ENCODE measurements around the gene ZNF326. TPM values are rescaled to one million over a fixed set of nuclear protein-coding genes. Genes with fewer than 3 reads are reported as not detected.
"Not testable (repeated sequence)": the region's sequence is repeated elsewhere in the genome, so short reads cannot be mapped to it uniquely, and the experiment has no call there.

ZNF326 gene
- total RNA-seq, 1 donor from 2014 or later = 0.75 TPM

DNA sequence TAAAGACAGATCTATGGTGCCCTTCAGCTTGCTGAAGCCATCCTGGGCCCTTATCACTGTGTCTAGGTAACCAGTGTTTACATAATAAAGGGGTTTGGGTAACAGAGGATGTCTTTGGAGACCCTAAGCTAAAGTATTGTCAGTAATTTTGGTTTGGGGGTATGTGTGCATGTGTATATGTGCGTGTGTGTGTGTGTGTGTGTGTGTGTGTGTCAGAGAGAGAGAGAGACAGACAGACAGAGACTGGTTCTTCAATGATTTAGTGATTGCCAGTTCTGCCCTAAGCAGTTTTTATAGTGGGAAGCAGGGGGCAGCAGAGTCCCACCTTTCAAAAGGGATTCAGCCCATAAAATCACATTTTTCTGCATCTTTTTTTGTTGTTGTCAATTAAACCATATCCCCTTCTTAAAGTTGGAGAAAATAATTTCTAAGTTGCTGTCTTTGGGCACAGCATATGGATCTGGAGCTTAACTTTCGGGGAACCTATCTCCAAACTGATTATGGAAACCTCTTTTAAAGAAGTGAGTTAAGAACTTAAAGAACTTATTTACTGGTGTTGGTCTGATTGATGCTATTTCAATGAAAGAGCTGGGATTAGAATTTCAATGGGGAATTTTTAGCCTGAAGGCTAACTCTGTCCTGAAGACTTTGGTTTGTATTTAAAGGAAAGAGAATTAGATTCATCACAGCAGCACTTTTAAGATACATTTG is 51.1 kb downstream of the ZNF326 start:
- intact Hi-C loops (cut with DNase I) = no loop called here
- TF ChIP-seq, protein P1, sequence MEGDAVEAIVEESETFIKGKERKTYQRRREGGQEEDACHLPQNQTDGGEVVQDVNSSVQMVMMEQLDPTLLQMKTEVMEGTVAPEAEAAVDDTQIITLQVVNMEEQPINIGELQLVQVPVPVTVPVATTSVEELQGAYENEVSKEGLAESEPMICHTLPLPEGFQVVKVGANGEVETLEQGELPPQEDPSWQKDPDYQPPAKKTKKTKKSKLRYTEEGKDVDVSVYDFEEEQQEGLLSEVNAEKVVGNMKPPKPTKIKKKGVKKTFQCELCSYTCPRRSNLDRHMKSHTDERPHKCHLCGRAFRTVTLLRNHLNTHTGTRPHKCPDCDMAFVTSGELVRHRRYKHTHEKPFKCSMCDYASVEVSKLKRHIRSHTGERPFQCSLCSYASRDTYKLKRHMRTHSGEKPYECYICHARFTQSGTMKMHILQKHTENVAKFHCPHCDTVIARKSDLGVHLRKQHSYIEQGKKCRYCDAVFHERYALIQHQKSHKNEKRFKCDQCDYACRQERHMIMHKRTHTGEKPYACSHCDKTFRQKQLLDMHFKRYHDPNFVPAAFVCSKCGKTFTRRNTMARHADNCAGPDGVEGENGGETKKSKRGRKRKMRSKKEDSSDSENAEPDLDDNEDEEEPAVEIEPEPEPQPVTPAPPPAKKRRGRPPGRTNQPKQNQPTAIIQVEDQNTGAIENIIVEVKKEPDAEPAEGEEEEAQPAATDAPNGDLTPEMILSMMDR (IDR thresholded peaks at IDR 0.05) = peak in 2 of 3 experiments; percentile 21 to 49
- no peaks in the 10 kb centered on the region for H3K36me3 ChIP-seq
- H3K9me3 ChIP-seq = no peaks in the 10 kb centered on the region
- H3K4me1 ChIP-seq = no peaks in the 10 kb centered on the region
- H3K27ac ChIP-seq = no peak overlapping the region
- no peak for DNase-seq (ENCODE audit: low spot score in 2 of 2)
- no peaks in the 10 kb centered on the region for H3K27me3 ChIP-seq
- no peak overlapping the region for H3K4me3 ChIP-seq

DNA sequence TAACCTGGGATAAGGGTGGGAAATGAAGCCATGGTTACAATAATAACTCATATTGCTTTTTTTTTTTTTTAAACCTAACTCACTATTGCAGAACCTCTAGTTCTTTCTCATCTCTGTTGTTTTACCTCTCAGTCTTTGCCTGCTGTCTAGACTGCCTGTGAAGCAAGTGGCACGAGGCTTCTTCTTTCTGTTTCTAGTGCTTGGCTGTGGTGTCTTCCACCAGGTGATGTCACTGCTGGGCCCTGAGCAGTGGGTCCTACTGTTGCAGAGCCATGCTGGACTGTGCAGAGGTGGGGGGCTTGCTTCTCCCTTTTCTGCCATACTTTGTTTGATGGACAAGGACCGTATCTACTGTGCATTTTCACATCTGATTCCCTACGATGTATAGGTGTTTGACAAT is 51.7 kb downstream of the ZNF326 start:
- no peak overlapping the region for H3K27ac ChIP-seq
- no peaks in the 10 kb centered on the region for H3K4me1 ChIP-seq
- H3K9me3 ChIP-seq = no peaks in the 10 kb centered on the region
- H3K4me3 ChIP-seq = no peak overlapping the region
- DNase-seq (ENCODE audit: low spot score in 2 of 2) = no peak
- no peaks in the 10 kb centered on the region for H3K36me3 ChIP-seq
- H3K27me3 ChIP-seq = no peaks in the 10 kb centered on the region
- TF ChIP-seq, protein P1 (IDR thresholded peaks at IDR 0.05) = no peak
- intact Hi-C loops (cut with DNase I) = no loop called here

DNA sequence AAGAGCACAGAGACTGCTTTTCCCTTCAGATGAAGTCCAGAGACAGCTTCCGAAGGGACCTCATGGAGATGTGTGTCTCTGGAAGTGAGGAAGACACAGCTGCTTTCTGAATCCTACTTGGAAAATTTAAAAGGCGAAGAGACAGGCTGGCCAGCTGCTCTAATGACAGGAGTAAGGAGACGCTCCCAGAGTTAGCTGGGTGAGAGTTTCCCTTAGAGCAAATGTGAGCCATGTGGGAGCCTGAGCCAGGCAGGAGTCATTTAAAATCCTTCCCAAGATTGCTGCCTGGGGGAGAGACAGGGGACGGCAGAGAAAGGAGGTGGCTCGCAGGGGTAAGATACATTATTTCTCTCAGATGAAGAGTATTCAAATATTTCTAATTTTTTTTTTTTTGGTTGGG is 53.1 kb downstream of the ZNF326 start:
- no peak overlapping the region for H3K27ac ChIP-seq
- no peaks in the 10 kb centered on the region for H3K36me3 ChIP-seq
- no peaks in the 10 kb centered on the region for H3K9me3 ChIP-seq
- TF ChIP-seq, protein P1 (IDR thresholded peaks at IDR 0.05) = no peak
- no peaks in the 10 kb centered on the region for H3K27me3 ChIP-seq
- DNase-seq (ENCODE audit: low spot score in 2 of 2) = no peak
- H3K4me1 ChIP-seq = no peaks in the 10 kb centered on the region
- no peak overlapping the region for H3K4me3 ChIP-seq
- intact Hi-C loops (cut with DNase I) = no loop called here

DNA sequence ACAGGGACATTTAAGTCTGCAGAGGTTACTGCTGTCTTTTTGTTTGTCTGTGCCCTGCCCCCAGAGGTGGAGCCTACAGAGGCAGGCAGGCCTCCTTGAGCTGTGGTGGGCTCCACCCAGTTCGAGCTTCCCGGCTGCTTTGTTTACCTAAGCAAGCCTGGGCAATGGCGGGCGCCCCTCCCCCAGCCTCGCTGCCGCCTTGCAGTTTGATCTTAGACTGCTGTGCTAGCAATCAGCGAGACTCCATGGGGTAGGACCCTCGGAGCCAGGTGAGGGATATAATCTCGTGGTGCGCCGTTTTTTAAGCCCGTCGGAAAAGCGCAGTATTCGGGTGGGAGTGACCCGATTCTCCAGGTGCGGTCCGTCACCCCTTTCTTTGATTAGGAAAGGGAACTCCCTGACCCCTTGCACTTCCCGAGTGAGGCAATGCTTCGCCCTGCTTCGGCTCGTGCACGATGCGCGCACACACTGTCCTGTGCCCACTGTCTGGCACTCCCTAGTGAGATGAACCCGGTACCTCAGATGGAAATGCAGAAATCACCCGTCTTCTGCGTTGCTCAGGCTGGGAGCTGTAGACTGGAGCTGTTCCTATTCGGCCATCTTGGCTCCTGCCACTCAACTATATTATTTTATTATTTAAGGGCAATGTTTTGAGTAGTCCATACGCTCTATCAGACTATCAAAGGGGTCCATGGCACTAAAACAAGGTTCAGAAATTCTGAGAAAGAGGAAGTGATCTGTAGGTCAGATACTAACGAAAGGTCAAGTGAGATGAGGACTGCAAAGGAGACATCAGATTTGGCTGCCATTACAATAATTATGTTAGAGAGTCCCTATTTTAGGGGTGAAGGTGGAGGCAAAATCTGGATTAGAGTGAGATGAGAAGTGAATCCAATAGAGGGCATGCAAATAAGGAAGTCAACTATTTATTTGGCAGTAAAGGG is 68.1 kb downstream of the ZNF326 start:
- not testable (repeated sequence) for DNase-seq (ENCODE audit: low spot score in 2 of 2); H3K4me1 ChIP-seq

DNA sequence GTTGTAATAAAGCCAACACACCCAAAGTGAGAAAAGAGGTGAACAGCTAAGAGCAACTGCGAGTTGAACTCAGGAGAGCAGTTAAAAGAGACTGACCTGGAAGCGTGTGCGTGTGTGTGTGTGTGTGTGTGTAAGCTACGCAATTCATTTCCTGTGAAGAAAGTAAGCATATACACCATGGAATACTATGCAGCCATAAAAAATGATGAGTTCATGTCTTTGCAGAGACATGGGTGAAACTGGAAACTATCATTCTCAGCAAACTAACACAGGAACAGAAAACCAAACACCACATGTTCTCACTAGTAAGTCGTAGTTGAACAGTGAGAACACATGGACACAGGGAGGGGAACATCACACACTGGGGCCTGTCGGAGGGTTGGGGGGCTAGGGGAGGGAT is 69.2 kb downstream of the ZNF326 start:
- DNase-seq (ENCODE audit: low spot score in 2 of 2); H3K27me3 ChIP-seq; H3K4me1 ChIP-seq; H3K9me3 ChIP-seq; H3K4me3 ChIP-seq; H3K36me3 ChIP-seq; intact Hi-C loops (cut with DNase I); H3K27ac ChIP-seq: not testable (repeated sequence)

More for the DNA sequence above, 68.1 kb downstream of the ZNF326 start:
- intact Hi-C loops (cut with DNase I); H3K36me3 ChIP-seq; H3K4me3 ChIP-seq; H3K9me3 ChIP-seq; H3K27ac ChIP-seq; H3K27me3 ChIP-seq: not testable (repeated sequence)

DNA sequence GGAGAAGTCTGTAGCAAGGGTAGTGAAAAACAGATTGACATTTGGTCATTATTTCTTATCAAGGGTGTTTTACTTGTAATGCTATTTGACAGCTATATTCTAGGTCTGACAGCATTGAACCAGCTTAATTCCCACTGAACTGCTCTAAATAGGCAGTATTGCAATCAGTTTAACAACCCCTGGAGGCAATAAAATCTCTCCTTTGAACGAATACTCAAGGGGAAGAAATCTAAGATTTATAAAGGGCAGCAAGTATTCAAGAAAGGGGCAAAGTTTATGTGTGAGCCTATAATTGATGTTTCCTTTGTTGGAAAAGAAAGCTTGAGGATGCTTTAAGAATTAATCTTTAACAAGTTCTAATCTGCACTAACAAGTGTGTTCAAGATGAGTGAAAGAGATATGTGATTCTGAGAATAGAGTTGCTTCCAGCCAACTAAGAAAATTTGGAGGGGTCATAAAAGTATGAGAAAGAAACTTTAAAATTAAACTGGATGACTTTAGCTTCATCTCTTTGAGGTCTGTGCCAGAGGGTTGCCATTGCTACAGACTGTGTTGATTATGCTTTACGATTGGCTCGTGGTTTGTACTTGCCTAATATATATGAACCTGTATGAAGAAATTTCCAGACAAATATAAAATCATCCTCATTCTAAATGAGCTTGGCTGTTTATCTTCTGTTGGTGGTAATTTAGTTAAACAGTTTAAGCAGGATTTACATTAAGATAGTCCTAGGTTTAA is 72.5 kb downstream of the ZNF326 start:
- Histone ChIP-seq H3K4me1 (no peaks in the 10 kb centered on the region), H3K4me3 (no peak overlapping the region), H3K36me3 (no peaks in the 10 kb centered on the region), H3K27me3 (no peaks in the 10 kb centered on the region), H3K27ac (no peak overlapping the region), H3K9me3 (no peaks in the 10 kb centered on the region)
- intact Hi-C loops (cut with DNase I) = no loop called here
- DNase-seq (ENCODE audit: low spot score in 2 of 2) = no peak
- TF ChIP-seq, protein P1 (IDR thresholded peaks at IDR 0.05) = no peak
